Astrocyte (in vitro differentiated cells and primary cell): Measurements from ENCODE around the gene NMBR. TPM values are rescaled to one million over a fixed set of nuclear protein-coding genes. Genes with fewer than 3 reads are reported as not detected.

Source experiments
- DNase-seq: peaks from one replicate; pipeline ENCODE4 v3.0.0-alpha.2; 2010; ENCODE audit warnings: low read depth
- FAIRE-seq: peaks from 2 replicates; lab custom pipeline; 2011; peaks lifted over from hg19 to GRCh38; lab: Jason Lieb, UNC
- H2AFZ ChIP-seq: 2 replicates; pipeline ENCODE4 v1.6.0; 2012; ENCODE audit warnings: low read depth, low read length, inconsistent platforms
- H3K27ac ChIP-seq: 2 replicates; pipeline ENCODE4 v1.5.1; 2011; ENCODE audit warnings: low read depth, low read length, inconsistent platforms
- H3K27me3 ChIP-seq: 2 replicates; pipeline ENCODE4 v1.6.0; 2011; ENCODE audit warnings: low read length, inconsistent platforms; ENCODE audit not compliant: insufficient read depth
- H3K36me3 ChIP-seq: 2 replicates; pipeline ENCODE4 v1.5.1; 2011; ENCODE audit warnings: low read length, inconsistent platforms; ENCODE audit not compliant: insufficient read depth
- H3K4me1 ChIP-seq: 2 replicates; pipeline ENCODE4 v1.5.1; 2011; ENCODE audit warnings: low read length, inconsistent platforms; ENCODE audit not compliant: insufficient read depth
- H3K4me2 ChIP-seq: 2 replicates; pipeline ENCODE4 v1.6.0; 2012; ENCODE audit warnings: low read length, inconsistent platforms
- H3K4me3 ChIP-seq: 2 replicates; pipeline ENCODE4 v1.5.1; 2011; ENCODE audit warnings: low read depth, mild to moderate bottlenecking, low read length, inconsistent platforms; ENCODE audit not compliant: insufficient read depth
- H3K79me2 ChIP-seq: 2 replicates; pipeline ENCODE4 v1.6.0; 2012; ENCODE audit warnings: mild to moderate bottlenecking, low read length, inconsistent platforms; ENCODE audit not compliant: insufficient read depth
- H3K9ac ChIP-seq: 2 replicates; pipeline ENCODE4 v1.6.0; 2012; ENCODE audit warnings: mild to moderate bottlenecking, low read length, inconsistent platforms
- H3K9me3 ChIP-seq: 2 replicates; pipeline ENCODE4 v1.5.1; 2012; ENCODE audit warnings: low read depth, mild to moderate bottlenecking, low read length, inconsistent platforms; ENCODE audit not compliant: insufficient read depth
- H4K20me1 ChIP-seq: 2 replicates; pipeline ENCODE4 v1.6.0; 2012; ENCODE audit warnings: low read length, inconsistent platforms; ENCODE audit not compliant: insufficient read depth
- H3K27ac Mint-ChIP-seq: one replicate; pipeline ENCODE4 v1.8.0; 2021; ENCODE audit warnings: mild to moderate bottlenecking, mixed read lengths; ENCODE audit not compliant: unreplicated experiment
- H3K27me3 Mint-ChIP-seq: one replicate; pipeline ENCODE4 v1.8.0; 2021; ENCODE audit warnings: low read depth, mixed read lengths; ENCODE audit not compliant: unreplicated experiment
- H3K36me3 Mint-ChIP-seq: one replicate; pipeline ENCODE4 v1.8.0; 2021; ENCODE audit warnings: low read depth, mixed read lengths; ENCODE audit not compliant: unreplicated experiment
- H3K4me1 Mint-ChIP-seq: one replicate; pipeline ENCODE4 v1.8.0; 2021; ENCODE audit warnings: low read depth, mixed read lengths; ENCODE audit not compliant: unreplicated experiment
- H3K4me3 Mint-ChIP-seq: one replicate; pipeline ENCODE4 v1.8.0; 2021; ENCODE audit warnings: mild to moderate bottlenecking, moderate library complexity, mixed read lengths; ENCODE audit not compliant: unreplicated experiment
- H3K9me3 Mint-ChIP-seq: one replicate; pipeline ENCODE4 v1.8.0; 2021; ENCODE audit warnings: mild to moderate bottlenecking, mixed read lengths; ENCODE audit not compliant: unreplicated experiment
- EZH2 ChIP-seq: IDR thresholded peaks from 2 replicates; pipeline ENCODE4 v1.6.1; 2012; ENCODE audit warnings: mild to moderate bottlenecking, low read length, inconsistent platforms; ENCODE audit not compliant: insufficient read depth
- total RNA-seq: library from RNA; stranded (reverse); gene quantifications from 2 replicates; pipeline ENCODE4 v1.2.1, GENCODE V29; 2021
- TF ChIP-seq, protein P1 (sequence below): IDR thresholded peaks from 2 replicates; pipeline ENCODE4 v1.5.1; 2011; ENCODE audit warnings: low read depth, mild to moderate bottlenecking, inconsistent platforms, low read length, moderate library complexity; ENCODE audit not compliant: insufficient read depth

Gene NMBR
- total RNA-seq, 1 donor from 2014 or later = not detected

DNA sequence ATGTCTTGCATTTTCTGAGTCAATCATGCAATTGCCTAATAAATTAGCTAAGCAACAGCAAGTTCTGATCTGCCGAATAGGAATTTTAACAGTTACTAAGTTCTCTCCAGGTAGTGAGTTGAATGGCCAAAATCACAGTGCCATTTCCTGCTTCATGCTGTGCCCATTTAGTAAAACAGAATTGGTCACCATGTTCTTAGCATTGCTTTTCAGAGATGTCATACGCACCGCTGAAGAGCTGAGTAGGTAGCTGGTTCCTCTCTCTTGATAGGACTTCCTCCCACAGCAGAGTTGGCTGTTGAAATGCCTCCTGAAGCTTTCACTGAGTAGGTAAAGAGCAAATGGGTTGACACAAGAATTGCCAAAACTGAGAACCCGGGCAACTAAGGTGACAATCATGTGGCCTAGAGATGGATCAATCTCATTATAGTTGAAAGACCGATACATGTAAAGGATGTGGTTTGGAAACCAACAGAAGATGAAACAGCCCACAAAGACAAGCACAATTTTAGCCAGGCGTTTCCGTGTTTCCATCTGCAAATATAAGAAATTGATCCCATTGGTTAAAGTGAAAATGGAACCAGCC lies 71.3 kb downstream of the NMBR start:
- no peaks in the 10 kb centered on the region for H4K20me1 ChIP-seq
- Mint-ChIP-seq H3K27me3 (no peaks in the 10 kb centered on the region), H3K4me3 (no peak overlapping the region), H3K27ac (no peak overlapping the region), H3K9me3 (peaks cover 2% of the 10 kb centered on the region), H3K4me1 (no peaks in the 10 kb centered on the region), H3K36me3 (no peaks in the 10 kb centered on the region)
- H3K9me3 ChIP-seq = no peaks in the 10 kb centered on the region
- no peak overlapping the region for H3K4me3 ChIP-seq
- FAIRE-seq = no peak
- TF ChIP-seq, protein P1, sequence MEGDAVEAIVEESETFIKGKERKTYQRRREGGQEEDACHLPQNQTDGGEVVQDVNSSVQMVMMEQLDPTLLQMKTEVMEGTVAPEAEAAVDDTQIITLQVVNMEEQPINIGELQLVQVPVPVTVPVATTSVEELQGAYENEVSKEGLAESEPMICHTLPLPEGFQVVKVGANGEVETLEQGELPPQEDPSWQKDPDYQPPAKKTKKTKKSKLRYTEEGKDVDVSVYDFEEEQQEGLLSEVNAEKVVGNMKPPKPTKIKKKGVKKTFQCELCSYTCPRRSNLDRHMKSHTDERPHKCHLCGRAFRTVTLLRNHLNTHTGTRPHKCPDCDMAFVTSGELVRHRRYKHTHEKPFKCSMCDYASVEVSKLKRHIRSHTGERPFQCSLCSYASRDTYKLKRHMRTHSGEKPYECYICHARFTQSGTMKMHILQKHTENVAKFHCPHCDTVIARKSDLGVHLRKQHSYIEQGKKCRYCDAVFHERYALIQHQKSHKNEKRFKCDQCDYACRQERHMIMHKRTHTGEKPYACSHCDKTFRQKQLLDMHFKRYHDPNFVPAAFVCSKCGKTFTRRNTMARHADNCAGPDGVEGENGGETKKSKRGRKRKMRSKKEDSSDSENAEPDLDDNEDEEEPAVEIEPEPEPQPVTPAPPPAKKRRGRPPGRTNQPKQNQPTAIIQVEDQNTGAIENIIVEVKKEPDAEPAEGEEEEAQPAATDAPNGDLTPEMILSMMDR = no peak
- TF ChIP-seq EZH2 = no peak
- H3K4me1 ChIP-seq = no peaks in the 10 kb centered on the region
- H3K27ac ChIP-seq = no peak overlapping the region
- no peaks in the 10 kb centered on the region for H3K79me2 ChIP-seq
- no peak overlapping the region for H3K9ac ChIP-seq
- no peaks in the 10 kb centered on the region for H3K27me3 ChIP-seq
- no peak for DNase-seq
- no peak overlapping the region for H2AFZ ChIP-seq
- no peak overlapping the region for H3K4me2 ChIP-seq
- no peaks in the 10 kb centered on the region for H3K36me3 ChIP-seq

DNA sequence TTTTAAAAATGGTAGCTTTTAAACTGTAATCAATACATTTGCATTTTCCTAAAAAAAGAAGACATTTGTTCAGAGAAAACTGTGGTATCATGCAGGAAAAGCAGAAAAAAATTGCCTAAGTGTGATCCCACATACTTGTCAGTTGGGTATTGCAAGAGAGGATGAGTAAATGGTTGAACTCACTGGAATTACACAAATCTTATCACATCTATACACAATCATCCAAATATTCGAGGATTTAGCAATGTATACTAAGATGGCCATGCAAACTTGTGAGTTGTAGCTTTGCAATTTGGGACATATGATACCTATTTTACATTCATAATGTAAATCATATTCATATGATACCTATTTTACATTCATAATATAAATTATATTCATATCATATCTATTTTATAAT lies 72.4 kb downstream of the NMBR start:
- TF ChIP-seq, protein P1 = no peak
- TF ChIP-seq EZH2 = no peak
- Histone ChIP-seq H3K9me3 (no peaks in the 10 kb centered on the region), H3K27me3 (no peaks in the 10 kb centered on the region), H3K4me3 (no peak overlapping the region), H3K9ac (no peak overlapping the region), H4K20me1 (no peaks in the 10 kb centered on the region), H2AFZ (no peak overlapping the region), H3K4me2 (no peak overlapping the region), H3K27ac (no peak overlapping the region), H3K79me2 (no peaks in the 10 kb centered on the region), H3K36me3 (no peaks in the 10 kb centered on the region), H3K4me1 (no peaks in the 10 kb centered on the region)
- no peak for FAIRE-seq
- Mint-ChIP-seq H3K27me3 (no peaks in the 10 kb centered on the region), H3K4me1 (no peaks in the 10 kb centered on the region), H3K9me3 (peaks cover 2% of the 10 kb centered on the region), H3K4me3 (no peak overlapping the region), H3K27ac (no peak overlapping the region), H3K36me3 (no peaks in the 10 kb centered on the region)
- no peak for DNase-seq

DNA sequence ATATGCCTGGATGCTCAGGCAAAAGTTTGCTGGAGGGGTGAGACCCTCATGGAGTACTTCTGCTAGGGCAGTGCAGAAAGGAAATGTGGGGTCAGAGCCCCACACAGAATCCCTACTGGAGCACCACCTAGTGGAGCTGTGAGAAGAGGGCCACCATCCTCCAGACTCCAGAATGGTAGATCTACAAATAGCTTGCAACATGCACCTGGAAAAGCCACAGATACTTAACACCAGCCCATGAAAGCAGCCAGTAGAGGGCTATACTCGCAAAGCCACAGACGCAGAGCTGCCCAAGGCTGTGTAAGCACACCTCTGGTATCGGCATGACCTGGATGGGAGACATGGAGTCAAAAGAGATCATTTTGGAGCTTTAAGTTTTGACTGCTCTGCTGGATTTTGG lies 74.9 kb downstream of the NMBR start:
- Mint-ChIP-seq H3K4me3 (no peak overlapping the region), H3K9me3 (peaks cover 2% of the 10 kb centered on the region)
- no peak for FAIRE-seq

More for the DNA sequence above, 74.9 kb downstream of the NMBR start:
- no peaks in the 10 kb centered on the region for H3K9me3 ChIP-seq
- no peak overlapping the region for H3K27ac Mint-ChIP-seq
- H2AFZ ChIP-seq = no peak overlapping the region
- H3K79me2 ChIP-seq = no peaks in the 10 kb centered on the region
- no peaks in the 10 kb centered on the region for H3K27me3 ChIP-seq
- no peak for DNase-seq
- no peak overlapping the region for H3K4me3 ChIP-seq
- no peaks in the 10 kb centered on the region for H3K4me1 ChIP-seq
- no peak overlapping the region for H3K27ac ChIP-seq
- H3K27me3 Mint-ChIP-seq = no peaks in the 10 kb centered on the region
- H3K36me3 ChIP-seq = no peaks in the 10 kb centered on the region
- no peak overlapping the region for H3K4me2 ChIP-seq
- no peaks in the 10 kb centered on the region for H4K20me1 ChIP-seq
- TF ChIP-seq EZH2 = no peak
- TF ChIP-seq, protein P1 = no peak
- H3K4me1 Mint-ChIP-seq = no peaks in the 10 kb centered on the region
- no peak overlapping the region for H3K9ac ChIP-seq
- H3K36me3 Mint-ChIP-seq = no peaks in the 10 kb centered on the region
